ENCODE results near the gene C2orf74. TPM values are rescaled to one million over a fixed set of nuclear protein-coding genes. Genes with fewer than 3 reads are reported as not detected.

C2orf74 gene
- 15.3 to 20.4 TPM (median 17.4 TPM) in 5 replicates for total RNA-seq (2022; extraction: Qiagen RNA extraction; ENCODE audit: low read depth)

DNA sequence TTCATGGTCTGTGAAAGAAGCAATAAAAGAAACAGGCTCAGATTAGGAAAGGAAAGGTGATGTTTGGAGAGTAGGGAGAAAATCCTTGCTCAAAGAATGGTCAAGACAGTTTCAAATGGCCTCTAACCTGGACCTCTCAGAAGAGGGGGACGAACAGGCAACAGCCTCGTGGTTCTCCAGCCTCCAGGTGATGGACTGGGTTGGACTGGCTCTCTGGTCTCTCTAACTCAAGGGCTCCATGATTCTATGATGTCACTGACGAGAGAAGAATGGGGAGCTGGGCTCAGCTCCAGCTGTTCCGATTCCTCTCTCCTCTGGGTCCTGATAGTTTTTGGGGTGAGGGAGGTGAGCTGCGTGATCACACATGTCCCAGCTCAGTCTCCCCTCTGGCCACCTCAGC, at the start of gene C2orf74:
Gene C2orf74 (plus strand): TSS at position 301 of the 400 bp plus-strand sequence. CDS start 327 bp downstream, outside the sequence.

Other genes with a start within 250 kb of the C2orf74 start
- 13.0 to 19.4 TPM (median 16.5 TPM) in 5 replicates for gene PEX13, start 144.5 kb upstream of the C2orf74 start, total RNA-seq (2022; extraction: Qiagen RNA extraction; ENCODE audit: low read depth)
- 2.1 to 3.2 TPM (median 2.8 TPM) in 5 replicates for gene PUS10, start 143.9 kb upstream of the C2orf74 start, total RNA-seq (2022; extraction: Qiagen RNA extraction; ENCODE audit: low read depth)
- gene SANBR, start 96.3 kb upstream of the C2orf74 start, total RNA-seq (2022; extraction: Qiagen RNA extraction; ENCODE audit: low read depth): 7.3 to 14.1 TPM (median 13.9 TPM) in 5 replicates

Measured in A549 treated with RU486 at 1 μM for 4 hours (cell line).